NB4 (cell line): ENCODE measurements around the gene DENND4A.

ENCODE experiments used
- DNase-seq: peaks from one replicate; pipeline ENCODE4 v3.0.0; 2010; ENCODE audit warnings: low read depth
- H3K4me3 ChIP-seq: one replicate; pipeline ENCODE4 v1.5.1; 2011; ENCODE audit warnings: mild to moderate bottlenecking, low read depth, low read length, moderate library complexity
- MYC ChIP-seq: IDR thresholded peaks from 2 replicates; pipeline ENCODE4 v1.6.1; 2011; ENCODE audit warnings: low read depth, low read length
- POLR2A ChIP-seq: IDR thresholded peaks from 2 replicates; pipeline ENCODE4 v1.6.1; 2011; ENCODE audit warnings: mild to moderate bottlenecking; ENCODE audit not compliant: insufficient read length; ENCODE audit errors: extremely low read depth
- TF ChIP-seq, protein P1 (sequence below): IDR thresholded peaks from 2 replicates; pipeline ENCODE4 v1.6.1; 2011; ENCODE audit warnings: low read depth, low read length
- TF ChIP-seq, protein P2 (sequence below): IDR thresholded peaks from one replicate; pipeline ENCODE4 v1.5.1; 2012; ENCODE audit warnings: low read depth, low read length

DENND4A gene

DNA sequence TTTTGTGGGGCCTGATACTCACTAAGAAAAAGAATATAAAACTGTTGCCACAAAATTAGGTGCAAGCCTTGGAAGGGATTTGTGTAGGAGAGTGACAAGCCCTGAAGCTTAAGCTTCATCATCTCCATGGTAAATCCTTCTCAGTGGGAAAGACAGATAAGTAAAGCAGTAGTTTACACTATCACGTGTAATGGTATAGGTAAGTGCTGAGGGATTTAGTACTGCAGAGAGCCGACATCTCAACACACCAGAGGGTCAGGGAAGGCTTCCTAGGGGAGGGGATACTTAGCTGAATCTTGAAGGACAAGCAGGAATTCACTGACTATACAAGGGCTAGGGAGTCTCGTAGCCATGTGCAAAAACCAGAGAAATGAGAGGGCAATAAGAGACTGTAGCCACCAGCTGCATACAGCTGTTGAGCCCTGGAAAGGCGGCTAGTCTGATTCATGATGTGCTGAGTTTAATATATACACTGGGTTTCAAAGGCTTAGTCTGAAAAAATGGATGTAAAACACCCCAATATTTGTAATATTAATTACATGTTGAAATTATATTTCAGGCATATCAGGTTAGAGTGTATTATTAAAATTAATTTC lies 159.2 kb downstream of the DENND4A start:
- no peak overlapping the region for H3K4me3 ChIP-seq
- TF ChIP-seq, protein P1, sequence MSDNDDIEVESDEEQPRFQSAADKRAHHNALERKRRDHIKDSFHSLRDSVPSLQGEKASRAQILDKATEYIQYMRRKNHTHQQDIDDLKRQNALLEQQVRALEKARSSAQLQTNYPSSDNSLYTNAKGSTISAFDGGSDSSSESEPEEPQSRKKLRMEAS: no peak
- TF ChIP-seq POLR2A (no peak), MYC (no peak)
- TF ChIP-seq, protein P2, sequence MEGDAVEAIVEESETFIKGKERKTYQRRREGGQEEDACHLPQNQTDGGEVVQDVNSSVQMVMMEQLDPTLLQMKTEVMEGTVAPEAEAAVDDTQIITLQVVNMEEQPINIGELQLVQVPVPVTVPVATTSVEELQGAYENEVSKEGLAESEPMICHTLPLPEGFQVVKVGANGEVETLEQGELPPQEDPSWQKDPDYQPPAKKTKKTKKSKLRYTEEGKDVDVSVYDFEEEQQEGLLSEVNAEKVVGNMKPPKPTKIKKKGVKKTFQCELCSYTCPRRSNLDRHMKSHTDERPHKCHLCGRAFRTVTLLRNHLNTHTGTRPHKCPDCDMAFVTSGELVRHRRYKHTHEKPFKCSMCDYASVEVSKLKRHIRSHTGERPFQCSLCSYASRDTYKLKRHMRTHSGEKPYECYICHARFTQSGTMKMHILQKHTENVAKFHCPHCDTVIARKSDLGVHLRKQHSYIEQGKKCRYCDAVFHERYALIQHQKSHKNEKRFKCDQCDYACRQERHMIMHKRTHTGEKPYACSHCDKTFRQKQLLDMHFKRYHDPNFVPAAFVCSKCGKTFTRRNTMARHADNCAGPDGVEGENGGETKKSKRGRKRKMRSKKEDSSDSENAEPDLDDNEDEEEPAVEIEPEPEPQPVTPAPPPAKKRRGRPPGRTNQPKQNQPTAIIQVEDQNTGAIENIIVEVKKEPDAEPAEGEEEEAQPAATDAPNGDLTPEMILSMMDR: no peak
- DNase-seq: no peak

DNA sequence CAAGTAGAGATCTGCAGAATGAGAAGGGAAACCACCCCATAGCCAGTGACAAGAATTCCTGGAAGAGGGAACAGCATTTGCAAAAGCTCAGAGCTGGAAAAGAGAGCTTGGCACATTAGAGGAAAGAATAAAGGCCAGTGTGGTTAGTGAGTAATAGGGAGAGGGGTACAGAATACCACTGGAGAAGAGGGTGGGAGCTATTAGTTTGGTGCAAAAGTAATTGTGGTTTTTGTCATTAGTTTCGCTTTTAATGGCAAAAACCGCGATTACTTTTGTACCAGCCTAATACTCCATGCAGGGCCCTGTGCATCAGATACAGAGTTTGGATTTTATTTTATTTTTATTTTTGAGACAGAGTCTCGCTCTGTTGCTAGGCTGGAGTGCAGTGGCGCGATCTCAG lies 160.6 kb downstream of the DENND4A start:
- DNase-seq: no peak
- H3K4me3 ChIP-seq: no peak overlapping the region
- TF ChIP-seq, protein P1: no peak
- no peak for TF ChIP-seq POLR2A
- TF ChIP-seq, protein P2: no peak
- TF ChIP-seq MYC: no peak

DNA sequence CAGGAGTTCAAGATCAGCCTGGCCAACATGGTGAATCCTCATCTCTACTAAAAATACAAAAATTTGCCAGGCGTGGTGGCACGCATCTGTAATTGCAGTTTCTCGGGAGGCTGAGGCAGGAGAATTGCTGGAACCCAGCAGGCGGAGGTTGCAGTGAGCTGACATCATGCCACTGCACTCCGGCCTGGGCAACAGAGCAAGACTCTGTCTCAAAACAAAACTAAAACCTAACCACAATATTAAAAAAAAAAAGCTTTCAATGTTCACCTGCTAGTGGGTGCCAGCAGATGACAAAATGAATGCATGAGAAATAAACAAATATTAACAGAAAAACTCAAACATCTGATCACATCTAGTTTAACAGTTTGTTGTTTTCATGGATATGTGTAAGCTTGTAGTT lies 161.3 kb downstream of the DENND4A start:
- DNase-seq: no peak
- TF ChIP-seq MYC (no peak), POLR2A (no peak)
- TF ChIP-seq, protein P2: no peak
- TF ChIP-seq, protein P1: no peak
- H3K4me3 ChIP-seq: no peak overlapping the region

DNA sequence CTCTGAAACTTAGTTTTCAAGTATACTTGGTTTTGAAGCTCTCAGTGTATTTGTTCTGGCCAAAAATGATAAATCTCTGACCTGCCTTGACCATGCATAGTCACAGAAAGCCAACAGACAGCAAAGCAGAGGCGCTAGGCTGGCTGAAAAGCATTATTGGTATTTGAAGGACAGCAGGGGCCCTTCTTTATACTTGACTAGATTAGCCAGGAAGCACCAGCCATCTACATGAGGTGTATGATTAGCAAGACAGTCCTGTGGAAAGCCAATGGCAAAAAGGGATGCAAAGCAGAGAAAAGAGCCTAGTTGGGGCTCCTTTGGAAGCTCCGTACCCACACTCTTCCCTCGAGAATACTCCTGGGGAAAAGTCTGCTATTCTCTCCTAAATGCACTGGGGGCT lies 162.5 kb downstream of the DENND4A start:
- no peak overlapping the region for H3K4me3 ChIP-seq
- TF ChIP-seq, protein P1: no peak
- TF ChIP-seq POLR2A (no peak), MYC (no peak)
- TF ChIP-seq, protein P2: no peak
- DNase-seq: no peak

DNA sequence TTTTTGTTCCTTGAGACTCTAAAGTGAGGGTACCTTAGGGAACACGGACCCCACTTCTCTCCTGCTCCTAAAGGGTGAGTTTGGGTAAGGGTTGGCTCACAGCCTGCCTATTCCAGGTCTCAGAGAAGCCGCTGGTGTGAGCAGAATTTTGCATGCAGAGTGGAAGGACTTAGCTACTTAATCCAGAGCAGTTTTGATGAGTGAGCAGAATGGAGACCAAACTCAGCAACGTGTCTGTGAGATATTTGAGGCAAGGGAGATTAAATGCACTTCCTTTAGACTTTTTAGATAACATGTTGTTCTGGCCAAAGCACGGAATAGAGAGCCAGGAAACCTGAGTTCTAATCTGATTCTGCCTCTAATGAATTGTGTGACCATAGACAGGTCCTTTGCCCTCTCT lies 165.2 kb downstream of the DENND4A start:
- no peak overlapping the region for H3K4me3 ChIP-seq
- TF ChIP-seq, protein P2: no peak
- TF ChIP-seq, protein P1: no peak
- no peak for TF ChIP-seq POLR2A
- TF ChIP-seq MYC: no peak
- DNase-seq: no peak

DNA sequence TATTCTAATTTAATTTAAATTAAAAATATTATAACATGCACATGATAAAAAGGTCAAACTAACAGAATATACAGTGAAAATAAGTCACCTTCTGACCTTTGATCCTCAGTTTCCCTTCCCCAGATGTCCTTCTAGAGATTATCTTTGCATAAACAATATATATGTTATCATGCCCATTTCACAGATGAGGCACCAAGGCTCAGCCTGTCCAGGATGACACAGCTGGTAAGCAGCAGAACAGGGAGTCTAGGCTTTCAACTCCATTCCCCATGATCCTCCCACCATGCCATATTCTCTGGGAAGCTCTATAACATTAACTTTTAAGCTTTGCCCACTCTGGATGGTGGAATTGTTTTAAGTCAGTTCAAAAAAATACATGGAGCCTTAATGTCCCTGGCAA lies 169.0 kb downstream of the DENND4A start:
- no peak for DNase-seq
- no peak for TF ChIP-seq MYC
- TF ChIP-seq, protein P1: no peak
- TF ChIP-seq, protein P2: no peak
- no peak for TF ChIP-seq POLR2A
- H3K4me3 ChIP-seq: no peak overlapping the region
